ENCODE data around the gene DAPK1. TPM values are rescaled to one million over a fixed set of nuclear protein-coding genes. Genes with fewer than 3 reads are reported as not detected.

The DAPK1 gene
- polyA plus RNA-seq, 1 of the 3 experiments (the other 2 are of a cell fraction) = 0.61 TPM

DNA sequence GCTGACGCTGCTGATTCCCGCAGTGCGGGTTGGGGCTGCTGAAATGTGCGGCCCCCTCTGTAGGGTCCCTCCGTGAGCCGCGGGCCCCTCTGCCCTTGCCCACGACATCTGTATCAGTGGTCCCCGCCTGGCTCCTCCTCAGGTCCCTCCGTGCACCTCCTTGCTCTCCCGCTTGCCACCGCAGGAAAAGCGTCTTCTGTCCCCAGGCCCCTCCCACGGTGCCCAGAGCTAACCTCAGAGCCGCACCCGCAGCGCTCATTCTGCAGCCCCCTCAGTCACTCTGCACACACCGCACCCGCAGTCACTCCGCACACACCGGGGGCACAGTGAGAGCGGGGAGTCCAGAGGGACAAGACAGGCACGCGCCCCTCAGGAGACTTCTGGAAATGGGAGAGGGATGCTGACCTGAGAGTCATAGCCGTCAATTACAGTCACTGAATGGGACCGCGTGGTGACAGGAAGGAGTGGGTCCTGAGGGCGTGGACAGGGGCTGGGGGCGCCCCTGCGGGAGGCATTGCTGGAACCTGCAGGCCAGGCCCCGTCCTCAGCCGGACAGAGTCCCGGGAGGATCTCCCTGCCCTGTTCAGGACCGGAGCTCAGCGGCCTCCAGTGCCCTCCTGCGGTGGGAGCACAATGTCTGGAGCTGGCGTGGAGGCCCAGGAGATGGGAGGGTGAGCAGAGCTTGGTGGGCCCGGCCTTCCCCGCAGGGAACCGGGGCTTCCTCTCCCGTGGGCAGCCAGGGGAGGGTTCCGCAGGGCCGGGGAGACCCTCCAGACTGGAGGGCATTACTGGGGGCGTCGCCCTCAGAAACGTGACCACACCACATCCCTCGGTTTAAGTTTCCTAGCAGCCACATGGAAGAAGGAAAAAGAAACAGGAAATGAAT is 162.1 kb downstream of the DAPK1 start:
- H3K36me3 ChIP-seq (replicated peaks in 1 of 2; ENCODE audit: control insufficient read depth in 1 of 2, insufficient read depth in 2 of 2, low read length in 1 of 2) = no peaks in the 10 kb centered on the region
- DNase-seq = no peak
- H3K27ac ChIP-seq (ENCODE audit: low read depth in 2 of 2, low read length in 1 of 2) = no peak overlapping the region
- no peak overlapping the region for H2AFZ ChIP-seq (ENCODE audit: low read depth)
- CTCF ChIA-PET = interaction anchor here (0.9 to 1.2 kb wide), 2 partner anchors 111 to 321 kb away, joined by 3 to 4 read pairs; no protein-coding TSS in a partner anchor
- 87% methylated on average over 38 of the region's 47 CpGs for WGBS (ENCODE audit: low lambda C conversion rate)
- TF ChIP-seq MXI1 (IDR thresholded peaks at IDR 0.05; ENCODE audit: low read depth, low read length) (no peak), ELF1 (IDR thresholded peaks at IDR 0.05) (no peak), RCOR1 (IDR thresholded peaks at IDR 0.05; ENCODE audit: low read length) (no peak), TEAD4 (IDR thresholded peaks at IDR 0.05; ENCODE audit: borderline replicate concordance, insufficient read depth) (no peak), NRF1 (IDR thresholded peaks at IDR 0.05; ENCODE audit: low read depth, low read length) (no peak), EZH2phosphoT487 (IDR thresholded peaks at IDR 0.05; ENCODE audit: borderline replicate concordance, low read depth) (no peak), TCF12 (IDR thresholded peaks at IDR 0.05) (no peak), RXRA (IDR thresholded peaks at IDR 0.05; ENCODE audit: borderline replicate concordance, low read depth) (no peak), MEF2A (IDR thresholded peaks at IDR 0.05; ENCODE audit: borderline replicate concordance, low read depth) (no peak), TAF1 (IDR thresholded peaks at IDR 0.05; ENCODE audit: borderline replicate concordance, low read depth, low read length) (no peak)
- TF ChIP-seq, protein P1, sequence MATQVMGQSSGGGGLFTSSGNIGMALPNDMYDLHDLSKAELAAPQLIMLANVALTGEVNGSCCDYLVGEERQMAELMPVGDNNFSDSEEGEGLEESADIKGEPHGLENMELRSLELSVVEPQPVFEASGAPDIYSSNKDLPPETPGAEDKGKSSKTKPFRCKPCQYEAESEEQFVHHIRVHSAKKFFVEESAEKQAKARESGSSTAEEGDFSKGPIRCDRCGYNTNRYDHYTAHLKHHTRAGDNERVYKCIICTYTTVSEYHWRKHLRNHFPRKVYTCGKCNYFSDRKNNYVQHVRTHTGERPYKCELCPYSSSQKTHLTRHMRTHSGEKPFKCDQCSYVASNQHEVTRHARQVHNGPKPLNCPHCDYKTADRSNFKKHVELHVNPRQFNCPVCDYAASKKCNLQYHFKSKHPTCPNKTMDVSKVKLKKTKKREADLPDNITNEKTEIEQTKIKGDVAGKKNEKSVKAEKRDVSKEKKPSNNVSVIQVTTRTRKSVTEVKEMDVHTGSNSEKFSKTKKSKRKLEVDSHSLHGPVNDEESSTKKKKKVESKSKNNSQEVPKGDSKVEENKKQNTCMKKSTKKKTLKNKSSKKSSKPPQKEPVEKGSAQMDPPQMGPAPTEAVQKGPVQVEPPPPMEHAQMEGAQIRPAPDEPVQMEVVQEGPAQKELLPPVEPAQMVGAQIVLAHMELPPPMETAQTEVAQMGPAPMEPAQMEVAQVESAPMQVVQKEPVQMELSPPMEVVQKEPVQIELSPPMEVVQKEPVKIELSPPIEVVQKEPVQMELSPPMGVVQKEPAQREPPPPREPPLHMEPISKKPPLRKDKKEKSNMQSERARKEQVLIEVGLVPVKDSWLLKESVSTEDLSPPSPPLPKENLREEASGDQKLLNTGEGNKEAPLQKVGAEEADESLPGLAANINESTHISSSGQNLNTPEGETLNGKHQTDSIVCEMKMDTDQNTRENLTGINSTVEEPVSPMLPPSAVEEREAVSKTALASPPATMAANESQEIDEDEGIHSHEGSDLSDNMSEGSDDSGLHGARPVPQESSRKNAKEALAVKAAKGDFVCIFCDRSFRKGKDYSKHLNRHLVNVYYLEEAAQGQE (IDR thresholded peaks at IDR 0.05; ENCODE audit: low read depth, low read length) = no peak
- TF ChIP-seq, protein P2, sequence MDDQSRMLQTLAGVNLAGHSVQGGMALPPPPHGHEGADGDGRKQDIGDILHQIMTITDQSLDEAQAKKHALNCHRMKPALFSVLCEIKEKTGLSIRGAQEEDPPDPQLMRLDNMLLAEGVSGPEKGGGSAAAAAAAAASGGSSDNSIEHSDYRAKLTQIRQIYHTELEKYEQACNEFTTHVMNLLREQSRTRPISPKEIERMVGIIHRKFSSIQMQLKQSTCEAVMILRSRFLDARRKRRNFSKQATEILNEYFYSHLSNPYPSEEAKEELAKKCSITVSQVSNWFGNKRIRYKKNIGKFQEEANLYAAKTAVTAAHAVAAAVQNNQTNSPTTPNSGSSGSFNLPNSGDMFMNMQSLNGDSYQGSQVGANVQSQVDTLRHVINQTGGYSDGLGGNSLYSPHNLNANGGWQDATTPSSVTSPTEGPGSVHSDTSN (IDR thresholded peaks at IDR 0.05) = no peak
- TF ChIP-seq, protein P3, sequence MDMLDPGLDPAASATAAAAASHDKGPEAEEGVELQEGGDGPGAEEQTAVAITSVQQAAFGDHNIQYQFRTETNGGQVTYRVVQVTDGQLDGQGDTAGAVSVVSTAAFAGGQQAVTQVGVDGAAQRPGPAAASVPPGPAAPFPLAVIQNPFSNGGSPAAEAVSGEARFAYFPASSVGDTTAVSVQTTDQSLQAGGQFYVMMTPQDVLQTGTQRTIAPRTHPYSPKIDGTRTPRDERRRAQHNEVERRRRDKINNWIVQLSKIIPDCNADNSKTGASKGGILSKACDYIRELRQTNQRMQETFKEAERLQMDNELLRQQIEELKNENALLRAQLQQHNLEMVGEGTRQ (IDR thresholded peaks at IDR 0.05; ENCODE audit: borderline replicate concordance, low read depth, low read length) = no peak
- H3K27me3 ChIP-seq (ENCODE audit: insufficient read depth) = no peaks in the 10 kb centered on the region; the same call in 1 of the 2 replicates
- no peak overlapping the region for H3K4me2 ChIP-seq
- POLR2A ChIA-PET = no interaction called here
- H3K4me3 ChIP-seq (ENCODE audit: low read depth in 2 of 2, low read length in 1 of 2) = no peak overlapping the region
- no peaks in the 10 kb centered on the region; a peak in 2 of 4 replicates for H3K4me1 ChIP-seq (ENCODE audit: control insufficient read depth in 1 of 2, insufficient read depth in 2 of 2, low read depth in 1 of 2, low read length in 1 of 2)
- H3K79me2 ChIP-seq (ENCODE audit: insufficient read depth) = no peaks in the 10 kb centered on the region
- no peaks in the 10 kb centered on the region for H3K9me3 ChIP-seq
- H3F3A ChIP-seq (replicated peaks; ENCODE audit: insufficient read depth) = no peaks in the 10 kb centered on the region
- no peaks in the 10 kb centered on the region for H4K20me1 ChIP-seq (ENCODE audit: insufficient read depth)
- no peak overlapping the region for H3K9ac ChIP-seq
- H3K9me2 ChIP-seq = no peaks in the 10 kb centered on the region

All from SK-N-SH (cell line).